HL-60/S4 (cell line): ENCODE results near the gene EVX1.

Experiments
- in situ Hi-C: fragments of 300-500 bp; cut with MboI; formaldehyde crosslinking; loops from 2 replicates; pipeline ENCODE4 v1.14.3; 2022; ENCODE audit warnings: low sequenced_read_pairs

Gene EVX1

DNA sequence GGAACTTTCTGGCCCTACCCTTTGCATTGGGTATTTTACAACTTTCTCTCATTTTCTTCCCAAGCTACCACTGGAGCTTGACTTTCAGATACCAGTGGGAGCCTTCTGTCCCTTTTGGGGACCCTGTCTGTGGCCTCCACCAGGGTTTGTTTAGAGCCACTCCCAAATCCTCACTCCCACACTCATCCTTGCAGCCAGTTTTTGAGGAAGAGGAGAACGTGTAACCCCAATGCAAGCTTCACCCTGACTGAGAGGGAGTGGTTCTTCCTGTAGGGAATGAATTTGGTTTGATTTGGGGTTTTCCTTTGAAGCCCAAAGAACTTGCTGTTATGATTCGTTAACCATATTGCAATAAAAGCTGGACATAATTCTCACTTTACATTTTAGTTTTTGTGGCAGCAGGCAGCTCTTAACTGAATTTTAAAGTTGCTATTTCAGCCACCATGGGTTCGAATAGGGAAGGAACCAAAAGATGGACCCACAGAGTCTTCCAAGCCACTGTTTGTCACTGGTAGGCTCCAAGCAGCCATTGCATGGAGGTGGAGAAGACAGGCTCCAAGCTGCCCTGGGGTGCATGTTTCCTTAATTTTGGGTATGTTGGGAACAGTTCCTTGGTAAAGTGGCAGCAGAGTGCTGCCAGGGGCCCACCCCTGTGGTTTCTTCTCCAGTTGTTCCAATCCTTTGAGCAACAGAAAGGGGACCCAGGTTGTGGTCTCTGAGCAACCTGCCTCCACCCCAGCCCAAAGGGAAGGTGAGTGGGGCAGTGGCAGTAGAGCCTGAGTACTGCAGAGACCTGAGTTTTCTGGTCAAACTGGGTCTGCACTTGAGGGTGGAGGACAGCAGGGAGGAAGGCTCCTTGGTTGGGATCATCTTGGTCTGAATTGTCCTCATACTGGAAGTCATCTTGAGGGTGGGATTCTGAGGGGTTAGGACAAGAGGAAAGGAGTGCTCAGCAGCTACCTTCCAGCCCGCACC, 5.1 kb downstream of the EVX1 start:
- in situ Hi-C loops, result no loop called here

DNA sequence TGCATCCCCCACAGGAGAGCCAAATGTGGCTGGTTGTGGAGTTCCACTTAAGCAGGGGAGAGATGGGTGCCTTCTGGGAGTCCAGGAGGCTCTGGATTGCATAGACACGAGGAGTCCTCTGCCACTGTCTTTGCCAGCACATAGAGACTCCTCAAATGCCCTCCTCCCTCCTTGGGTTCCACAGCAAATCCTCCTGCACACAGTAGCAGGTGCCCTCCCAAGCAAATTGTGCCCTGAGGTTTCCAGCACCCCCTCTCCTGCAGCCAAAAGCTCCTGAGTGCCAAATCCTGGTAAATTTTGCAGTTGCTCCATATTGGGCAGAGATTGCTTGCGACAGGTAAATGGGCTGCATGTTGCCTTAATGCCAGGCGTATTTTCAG, 5.8 kb downstream of the EVX1 start:
- in situ Hi-C loops, result no loop called here

DNA sequence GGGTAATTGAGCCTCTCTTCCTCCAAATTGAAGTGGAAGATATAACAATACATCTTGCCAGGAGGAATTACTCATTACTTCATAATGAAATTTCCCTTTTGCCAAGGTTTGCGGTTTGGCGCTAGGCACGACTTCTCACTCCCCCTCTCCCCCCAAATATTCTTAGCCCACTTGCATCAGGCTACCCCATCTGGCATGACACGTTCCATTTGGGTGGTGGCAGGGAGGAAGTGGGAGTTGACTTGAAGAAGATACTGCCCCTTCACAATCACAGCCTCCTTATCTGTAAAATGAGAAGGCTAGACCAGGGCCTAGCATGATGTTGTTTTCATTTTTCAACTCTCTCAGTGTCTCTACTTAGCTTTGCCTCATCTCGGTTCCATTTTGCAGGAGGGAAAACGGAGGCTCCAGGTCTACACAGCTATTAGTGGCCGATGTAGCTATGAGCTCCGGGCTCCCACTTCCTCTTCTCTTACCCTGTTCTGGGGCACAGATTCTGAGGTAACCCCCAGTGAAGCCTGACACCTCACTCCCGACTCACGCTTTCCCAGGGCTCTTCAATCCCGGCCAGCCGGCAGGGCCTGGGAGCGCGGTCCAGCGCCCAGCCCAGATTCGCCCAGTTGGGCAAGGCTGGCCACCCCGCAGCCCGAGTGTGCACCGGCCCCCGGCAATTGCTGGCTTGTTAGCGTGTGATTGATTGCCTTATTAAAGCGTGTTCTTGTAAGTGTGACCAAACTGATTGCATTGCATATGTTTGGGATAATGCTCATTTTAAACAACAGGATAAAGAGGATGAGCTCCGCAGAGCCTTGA, 6.5 kb downstream of the EVX1 start:
- in situ Hi-C loops, result no loop called here

DNA sequence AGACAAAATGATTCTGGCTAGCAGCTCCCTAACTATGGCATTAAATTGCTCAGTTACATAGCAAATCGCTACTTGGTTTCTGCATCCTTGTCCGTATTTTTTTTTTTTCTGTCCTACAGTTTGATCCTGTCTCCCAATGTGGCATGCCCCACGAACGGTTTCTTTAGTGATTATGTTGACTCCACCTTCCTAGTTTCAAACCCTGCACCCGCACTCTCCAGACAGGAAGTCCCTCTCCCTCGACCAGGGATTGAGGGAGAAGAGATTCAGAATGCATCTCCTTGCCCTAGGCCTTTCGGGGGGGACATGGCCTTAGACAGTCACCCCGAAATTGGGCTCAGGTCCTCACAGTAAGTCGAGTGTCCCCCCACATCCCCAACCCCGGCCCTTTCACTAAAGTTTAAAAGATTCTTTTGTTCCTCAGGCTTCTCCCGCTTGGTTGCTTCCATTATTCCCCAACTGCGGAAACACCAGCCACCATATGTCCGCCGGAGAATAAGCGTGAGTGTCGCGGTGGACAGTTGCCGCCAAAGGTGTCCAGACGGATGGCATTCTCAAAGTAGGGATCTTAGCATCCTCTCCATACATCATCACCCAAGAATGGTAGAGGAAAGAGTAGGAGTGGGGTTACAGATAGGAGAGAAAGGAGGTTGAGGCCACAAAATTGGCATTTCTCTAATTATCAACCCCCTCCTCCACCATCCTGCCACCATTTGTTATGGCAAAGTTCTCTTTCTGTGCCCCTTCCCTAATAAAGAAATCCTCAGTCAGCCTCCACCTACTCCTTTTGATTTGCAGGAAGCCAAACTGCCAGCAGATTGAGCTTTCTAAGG, 7.3 kb downstream of the EVX1 start:
- in situ Hi-C loops, result no loop called here

DNA sequence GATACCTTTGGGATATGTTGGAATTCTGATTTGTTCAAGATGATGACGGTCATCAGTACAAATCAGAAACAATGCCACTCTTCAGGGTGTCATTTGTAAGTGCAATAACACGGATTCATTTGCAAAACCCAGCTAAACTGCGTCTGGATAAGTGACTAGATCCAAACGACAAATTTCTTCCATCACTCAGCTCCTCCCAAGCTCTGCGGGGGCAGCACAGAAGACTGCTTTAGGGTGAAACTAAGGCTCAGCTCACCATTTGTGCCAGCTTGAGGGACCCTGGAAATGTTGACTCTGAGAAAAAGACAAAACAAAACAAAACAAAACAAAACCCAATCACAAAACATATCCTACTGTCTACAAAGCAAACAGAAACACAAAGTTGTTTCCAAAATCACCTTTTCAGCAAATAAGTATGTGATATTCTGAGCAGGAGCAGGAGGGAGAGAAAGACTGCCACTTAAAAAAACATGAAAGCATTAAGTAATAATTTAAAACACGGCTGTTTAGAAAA, 8.0 kb downstream of the EVX1 start:
- in situ Hi-C loops, result no loop called here

DNA sequence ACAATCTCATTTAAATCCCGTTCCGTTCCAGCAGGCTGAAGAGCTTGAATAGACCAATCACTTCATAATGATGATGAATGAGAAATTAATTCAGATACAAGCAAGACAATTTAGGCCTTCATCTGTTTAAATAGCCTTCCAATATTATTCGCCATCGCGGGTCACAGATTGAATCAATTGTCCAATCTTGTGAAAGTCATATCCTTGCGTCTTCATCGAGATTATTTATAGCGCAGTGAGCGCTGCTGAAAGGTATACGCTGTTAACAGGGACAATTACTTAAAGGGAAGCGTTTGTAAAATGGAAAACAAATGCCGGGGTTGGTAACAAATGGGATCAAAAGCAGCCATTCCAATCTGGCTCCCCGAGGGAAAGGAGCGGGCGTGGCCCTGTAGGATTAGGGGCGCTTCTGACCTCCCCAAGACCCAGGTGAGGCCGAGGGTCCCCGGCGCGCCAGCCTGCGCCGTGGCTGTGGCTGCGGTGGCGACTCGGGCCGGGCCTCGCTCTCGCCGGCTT, 8.6 kb downstream of the EVX1 start:
- in situ Hi-C loops, result no loop called here

DNA sequence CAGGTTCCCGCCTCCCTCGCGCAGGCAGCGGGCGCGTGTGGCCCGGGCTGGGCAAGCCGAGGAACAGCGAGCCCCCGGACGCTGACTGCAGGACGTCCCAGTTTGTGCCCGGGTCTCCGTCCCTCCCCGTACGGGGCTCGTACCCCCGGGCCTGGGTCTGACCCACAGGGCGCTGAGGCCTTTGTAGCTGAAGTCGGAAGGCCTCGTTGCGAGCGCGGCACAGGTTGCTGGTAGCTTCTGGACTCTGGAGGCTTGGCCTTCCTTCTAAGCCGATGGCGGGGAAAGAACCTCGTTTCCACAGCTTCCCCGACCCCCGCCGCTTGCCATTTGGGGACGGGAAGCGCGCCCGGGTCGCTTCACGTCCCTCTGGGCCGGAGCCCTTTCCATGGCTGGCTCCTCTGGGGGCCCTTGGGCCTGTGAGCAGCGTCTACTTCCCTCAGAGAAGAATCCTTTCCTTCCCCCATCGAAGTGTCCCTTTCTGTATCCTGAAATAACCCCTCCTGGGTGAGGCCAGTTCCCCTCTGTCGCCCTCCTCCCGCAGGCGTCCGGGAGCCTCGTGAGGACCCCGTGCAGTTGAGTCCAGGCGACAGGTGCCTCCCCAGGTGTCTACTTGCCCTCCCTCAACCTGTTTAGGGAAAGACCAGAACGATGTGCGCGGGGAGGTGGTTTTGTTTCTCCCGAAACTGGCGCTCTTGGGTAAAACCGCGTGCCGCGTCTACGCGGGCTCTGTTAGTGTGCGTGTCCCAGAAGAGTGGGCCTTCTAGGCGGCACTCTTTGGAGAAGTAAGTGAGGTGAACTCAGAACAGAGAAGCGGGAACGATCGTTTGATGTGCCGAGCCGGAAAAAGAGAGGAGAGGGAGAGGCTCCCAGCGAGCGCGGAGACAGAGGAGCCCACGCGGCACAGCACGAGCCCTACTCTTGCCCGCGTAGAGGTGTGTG, 9.3 kb downstream of the EVX1 start:
- in situ Hi-C loops, result no loop called here

DNA sequence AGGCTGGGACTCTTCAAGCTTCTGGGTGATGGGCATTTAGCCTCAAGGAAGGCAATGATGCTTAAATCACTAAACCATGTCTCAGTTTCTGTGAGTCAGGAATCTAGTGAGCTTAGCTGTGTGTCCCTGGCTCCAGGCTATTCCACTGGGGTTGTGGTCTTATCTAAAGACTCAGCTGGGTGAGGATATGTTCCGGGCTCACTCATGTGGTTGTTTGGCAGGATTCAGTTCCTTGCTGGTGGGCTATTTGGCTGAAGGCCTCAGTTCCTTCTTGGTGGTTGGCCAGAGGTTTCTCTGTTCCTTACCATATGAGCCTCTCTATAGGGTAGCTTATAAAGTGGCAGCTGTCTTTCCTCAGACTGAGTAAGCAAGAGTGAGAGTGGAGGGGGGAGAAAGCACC, 12.0 kb downstream of the EVX1 start:
- in situ Hi-C loops, result no loop called here

DNA sequence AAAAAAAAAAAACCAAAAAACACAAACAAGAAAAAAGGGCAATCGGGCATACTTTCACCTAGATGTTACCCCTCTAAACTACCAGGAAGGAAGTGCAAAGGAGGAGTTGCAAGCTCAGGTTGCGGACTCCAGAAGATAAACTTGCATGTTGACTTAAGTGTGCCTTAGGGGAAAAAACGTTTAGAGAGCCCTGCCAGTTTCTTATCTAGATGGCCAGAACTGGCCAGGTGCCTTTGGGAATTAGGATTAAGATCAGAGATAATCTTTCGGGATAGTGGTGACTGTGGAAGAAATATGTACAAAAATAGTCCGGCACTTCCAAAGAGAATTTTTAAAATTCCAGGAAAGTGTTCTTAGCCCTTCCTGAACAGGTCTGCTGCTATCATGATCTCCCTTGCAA, 17.6 kb downstream of the EVX1 start:
- in situ Hi-C loops, result no loop called here

DNA sequence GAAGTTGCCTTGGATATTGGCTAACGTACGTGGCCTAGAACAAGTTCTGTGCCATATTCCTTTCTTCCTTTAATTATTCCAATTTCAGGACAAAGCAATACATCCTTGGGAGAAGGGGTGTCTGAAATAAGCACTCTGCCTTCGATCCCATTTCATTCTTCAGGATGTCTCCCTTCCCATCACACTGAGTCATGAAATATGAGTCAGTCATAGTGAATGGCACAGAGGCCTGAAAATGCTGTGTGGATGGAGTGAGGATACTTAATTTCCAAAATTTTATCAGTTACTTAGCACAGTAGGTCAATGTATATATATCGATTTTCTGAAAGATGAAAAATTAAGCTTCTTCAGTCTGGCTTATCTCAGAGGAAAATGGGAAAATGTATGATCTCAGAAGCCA, 19.5 kb downstream of the EVX1 start:
- in situ Hi-C loops, result no loop called here

DNA sequence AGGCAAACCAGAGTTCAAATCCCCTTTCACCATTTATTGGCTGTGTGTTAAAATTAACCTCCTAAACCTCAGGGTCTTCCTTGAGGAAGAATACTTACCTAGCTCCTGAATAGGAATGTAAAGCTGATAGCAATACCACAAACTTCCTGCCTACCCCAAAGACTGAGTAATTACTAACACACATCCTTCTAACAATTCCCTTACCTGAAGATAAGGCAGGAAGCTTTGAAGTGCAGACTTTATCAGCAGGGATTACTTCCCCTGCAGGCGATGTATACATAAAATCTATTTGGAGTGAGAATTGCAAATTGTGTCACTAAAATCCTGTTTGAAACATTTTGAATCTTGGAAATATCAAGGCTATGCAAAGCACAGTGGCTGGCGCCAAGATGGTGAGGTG, 21.2 kb downstream of the EVX1 start:
- in situ Hi-C loops, result no loop called here

DNA sequence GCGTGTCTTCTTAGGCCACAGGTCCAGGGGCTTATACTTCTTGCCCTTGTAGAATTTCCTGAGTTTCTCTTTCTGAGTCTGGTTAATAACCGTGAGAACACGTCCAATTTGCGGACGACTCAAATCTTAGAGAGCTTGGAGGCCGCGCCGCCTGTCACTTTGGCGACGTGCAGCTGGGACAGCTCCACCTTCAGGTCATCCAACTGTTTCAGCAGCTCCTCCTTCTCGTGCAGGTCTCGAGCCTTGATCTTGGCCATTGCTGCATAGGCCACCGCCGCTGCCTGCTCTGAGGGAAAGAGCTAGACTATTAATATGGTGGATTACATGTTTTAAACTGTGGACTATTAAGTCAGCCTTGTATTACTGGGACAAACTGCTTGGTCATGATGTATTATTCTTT, 26.9 kb downstream of the EVX1 start:
- in situ Hi-C loops, result no loop called here

DNA sequence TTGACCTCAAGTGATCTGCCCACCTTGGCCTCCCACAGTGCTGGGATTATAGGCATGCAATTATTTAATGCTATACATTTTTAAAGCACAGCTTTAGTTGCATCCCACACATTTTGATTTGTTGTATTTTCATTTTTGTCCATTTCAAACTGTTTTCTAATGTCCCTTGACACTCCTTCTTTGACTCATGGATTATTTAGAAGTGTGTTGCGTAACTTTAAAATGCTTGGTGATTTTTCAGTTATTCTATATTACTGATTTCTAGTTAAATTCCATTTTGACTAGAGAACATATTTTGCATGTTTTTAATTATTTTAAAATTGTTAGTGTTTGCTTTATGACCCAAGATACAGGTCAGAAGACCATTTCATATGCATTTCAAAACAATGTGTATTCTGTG, 28.8 kb downstream of the EVX1 start:
- in situ Hi-C loops, result no loop called here

DNA sequence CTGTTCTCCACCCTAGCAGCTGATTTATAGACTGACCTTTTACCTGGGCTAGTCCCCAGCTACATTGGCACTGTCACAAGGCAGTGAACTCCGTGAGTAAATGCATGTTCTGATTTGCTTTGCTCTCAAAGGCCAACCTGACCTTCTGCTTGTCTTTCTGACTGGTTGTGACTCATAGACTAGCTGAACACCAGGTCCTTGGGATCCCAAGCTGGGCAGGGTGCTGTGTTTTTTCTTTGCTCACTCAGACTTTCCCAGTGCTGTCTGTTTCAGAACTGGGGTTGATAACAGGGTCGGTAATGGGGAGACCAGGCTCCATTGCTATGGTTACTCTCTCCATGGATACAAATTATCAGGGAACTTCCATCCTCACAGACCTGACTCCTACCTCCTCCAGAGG, 35.0 kb downstream of the EVX1 start:
- in situ Hi-C loops, result no loop called here

DNA sequence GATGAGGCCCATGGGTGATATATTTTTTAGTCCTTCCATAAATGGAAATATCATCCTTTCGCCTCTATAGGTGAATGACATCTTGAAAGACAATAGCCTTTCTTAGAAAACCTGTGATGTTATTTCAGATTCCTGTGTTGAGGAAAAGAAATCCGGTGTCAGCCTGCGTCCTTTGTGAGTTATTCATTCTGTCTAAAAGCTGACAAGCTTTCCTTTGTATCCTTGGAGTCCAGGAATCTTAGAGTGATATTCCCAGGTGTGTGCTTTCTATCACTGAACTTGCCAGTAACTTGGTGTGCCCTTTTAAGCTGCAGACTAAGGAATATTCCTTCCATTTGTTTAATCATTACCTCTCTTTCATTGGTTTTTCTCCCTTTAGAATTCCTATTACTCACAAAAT, 41.0 kb downstream of the EVX1 start:
- in situ Hi-C loops, result no loop called here

DNA sequence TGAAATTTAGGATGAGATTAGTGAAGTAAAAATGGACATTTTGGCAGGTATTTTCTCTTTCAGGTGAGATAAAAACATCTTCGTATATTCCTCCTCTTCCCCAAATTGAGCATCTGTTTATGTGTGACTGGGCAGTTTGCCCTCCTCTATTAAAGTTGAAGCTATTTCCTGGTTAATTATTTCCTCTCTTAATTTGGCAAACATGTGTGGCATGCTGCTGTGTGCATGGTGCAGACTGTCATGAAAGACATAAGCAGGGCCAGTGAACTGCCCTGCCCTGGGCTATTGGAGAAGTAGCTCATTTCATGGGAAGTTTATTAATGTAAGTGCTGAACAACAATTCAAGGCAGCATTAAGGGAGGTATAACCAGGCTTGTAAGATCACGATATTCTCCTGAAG, 52.6 kb downstream of the EVX1 start:
- in situ Hi-C loops, result no loop called here

DNA sequence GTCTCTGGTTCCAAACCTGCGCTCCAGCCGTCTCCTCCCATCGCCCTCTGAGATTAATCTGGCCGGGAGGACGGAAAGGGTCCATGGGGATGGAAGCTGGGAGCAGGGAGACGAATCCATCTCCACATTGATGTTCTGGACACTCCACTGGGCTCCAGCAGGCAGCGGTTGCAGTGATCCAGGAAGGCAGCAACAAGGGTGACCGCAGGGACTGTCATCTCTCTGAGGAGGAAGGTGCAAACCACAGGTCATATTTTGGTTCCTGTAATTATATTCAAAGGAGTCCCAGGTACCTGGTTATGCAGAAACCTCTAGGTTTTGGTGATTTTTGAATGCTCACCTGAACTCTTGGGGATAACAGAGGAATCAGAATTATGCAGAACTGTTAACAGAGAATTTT, 54.8 kb downstream of the EVX1 start:
- in situ Hi-C loops, result no loop called here
